ENCODE measurements around the gene SCN1B. TPM values are rescaled to one million over a fixed set of nuclear protein-coding genes. Genes with fewer than 3 reads are reported as not detected.

Gene SCN1B
- total and polyA plus RNA-seq, 10 of the 15 experiments (the other 5 are each of a cell fraction or from before 2014, with no cell fraction given), result 0.04 to 0.54 (median 0.11) TPM; not detected in 3

DNA sequence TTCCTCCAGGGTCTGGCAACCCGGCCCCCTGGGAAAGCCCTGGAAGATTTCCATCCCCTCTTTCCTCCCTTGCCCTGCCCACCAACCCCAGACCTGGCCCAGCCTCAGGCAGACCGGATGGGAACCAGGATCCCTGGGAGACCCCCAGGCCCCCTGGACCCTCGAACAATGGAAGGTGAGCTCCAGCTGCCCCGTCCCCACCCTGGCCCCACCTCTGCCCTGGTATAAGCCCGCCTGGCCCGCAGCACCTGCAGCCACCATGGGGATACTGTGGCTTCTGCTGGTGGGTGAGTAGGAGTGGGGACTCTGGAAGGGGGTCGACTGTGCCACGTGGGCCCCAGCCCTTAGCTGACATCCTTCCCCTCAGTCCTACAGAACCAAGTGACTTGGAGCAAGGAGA, 43.7 kb downstream of the SCN1B start (continued):
- TF ChIP-seq, protein P1, sequence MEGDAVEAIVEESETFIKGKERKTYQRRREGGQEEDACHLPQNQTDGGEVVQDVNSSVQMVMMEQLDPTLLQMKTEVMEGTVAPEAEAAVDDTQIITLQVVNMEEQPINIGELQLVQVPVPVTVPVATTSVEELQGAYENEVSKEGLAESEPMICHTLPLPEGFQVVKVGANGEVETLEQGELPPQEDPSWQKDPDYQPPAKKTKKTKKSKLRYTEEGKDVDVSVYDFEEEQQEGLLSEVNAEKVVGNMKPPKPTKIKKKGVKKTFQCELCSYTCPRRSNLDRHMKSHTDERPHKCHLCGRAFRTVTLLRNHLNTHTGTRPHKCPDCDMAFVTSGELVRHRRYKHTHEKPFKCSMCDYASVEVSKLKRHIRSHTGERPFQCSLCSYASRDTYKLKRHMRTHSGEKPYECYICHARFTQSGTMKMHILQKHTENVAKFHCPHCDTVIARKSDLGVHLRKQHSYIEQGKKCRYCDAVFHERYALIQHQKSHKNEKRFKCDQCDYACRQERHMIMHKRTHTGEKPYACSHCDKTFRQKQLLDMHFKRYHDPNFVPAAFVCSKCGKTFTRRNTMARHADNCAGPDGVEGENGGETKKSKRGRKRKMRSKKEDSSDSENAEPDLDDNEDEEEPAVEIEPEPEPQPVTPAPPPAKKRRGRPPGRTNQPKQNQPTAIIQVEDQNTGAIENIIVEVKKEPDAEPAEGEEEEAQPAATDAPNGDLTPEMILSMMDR (IDR thresholded peaks at IDR 0.05 in 2 of 3, conservative IDR thresholded peaks at IDR 0.05 in 1 of 3; ENCODE audit: control insufficient read depth in 2 of 3, extremely low read depth in 1 of 3, insufficient read depth in 1 of 3, low read depth in 3 of 3, low read length in 3 of 3), result no peak
- TF ChIP-seq SMAD1 (IDR thresholded peaks at IDR 0.05; ENCODE audit: low read depth, partially characterized antibody), result no peak
- no peak for TF ChIP-seq SMC3 (IDR thresholded peaks at IDR 0.05; ENCODE audit: borderline replicate concordance, low read length)

DNA sequence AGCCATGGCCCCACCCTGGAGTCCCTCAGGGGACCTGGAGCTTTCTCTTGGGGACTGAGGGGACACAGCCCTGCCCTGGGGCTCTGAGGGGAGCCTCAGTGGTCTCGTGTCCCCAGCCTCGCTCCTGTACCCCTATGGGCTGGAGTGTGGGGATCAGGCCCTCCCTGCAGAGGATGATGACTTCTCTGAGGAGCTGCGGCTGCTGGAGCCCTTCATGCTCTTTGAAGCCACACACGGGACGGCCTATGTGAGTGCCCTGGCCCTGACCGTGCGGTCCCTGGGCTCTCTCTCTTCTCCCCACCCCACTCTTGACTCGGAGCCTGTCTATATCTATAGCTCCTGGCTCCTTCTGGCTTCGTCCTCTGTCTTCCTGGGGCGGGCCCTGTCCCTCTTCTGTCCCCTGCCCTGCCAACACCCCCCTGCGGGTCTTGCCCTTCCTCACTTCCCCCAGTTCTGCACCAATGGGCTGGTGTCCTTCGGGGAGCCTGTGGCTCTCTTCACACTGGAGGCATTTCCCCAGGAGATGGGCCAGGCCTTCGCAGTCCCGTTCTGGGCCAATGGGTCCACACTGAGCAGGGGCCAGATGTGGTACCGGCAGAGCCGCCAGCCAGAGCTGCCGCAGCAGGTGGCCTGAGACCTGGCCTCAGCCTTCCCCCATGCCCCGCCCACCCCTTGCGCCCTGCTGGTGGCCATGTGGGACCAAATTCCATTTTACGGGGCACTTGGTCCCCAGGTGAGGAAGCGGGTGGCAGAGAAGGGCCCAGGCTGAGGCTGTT, 44.3 kb downstream of the SCN1B start:
- H3K4me3 ChIP-seq, result no peak overlapping the region
- peaks cover 0 to 1% of the 10 kb centered on the region in 2 experiments; a peak in 1 of 4 replicates for H3K27me3 ChIP-seq (replicated peaks in 1 of 2; ENCODE audit: control insufficient read depth in 2 of 2, insufficient read depth in 2 of 2, low read length in 1 of 2)
- RAD21 ChIA-PET (ENCODE audit: unreplicated experiment), result no interaction called here
- H3K9me3 ChIP-seq (replicated peaks; ENCODE audit: control insufficient read depth, insufficient read depth, low read length), result no peaks in the 10 kb centered on the region; the same call in 2 of the 3 replicates
- intact Hi-C loops (cut with micrococcal nuclease; ENCODE audit: unreplicated experiment) (no loop called here), in situ Hi-C loops (cut with MboI) (no loop called here)
- 20% methylated on average over 17 of the region's 21 CpGs for WGBS (ENCODE audit: insufficient coverage, insufficient replicate concordance, low lambda C conversion rate, missing lambda C conversion rate)
- no peak overlapping the region for H3K4me2 ChIP-seq (ENCODE audit: control insufficient read depth, insufficient read depth)
- FAIRE-seq (no peak), ATAC-seq (no peak), DNase-seq (ENCODE audit: low read depth, low spot score) (no peak)
- H2AFZ ChIP-seq (ENCODE audit: control insufficient read depth, low read depth, low read length), result no peak overlapping the region
- H4K20me1 ChIP-seq (ENCODE audit: control insufficient read depth, insufficient read depth), result no peaks in the 10 kb centered on the region
- SMC1A ChIA-PET (ENCODE audit: uncharacterized antibody, unreplicated experiment), result interaction anchor here (0.6 kb wide), 1 partner anchor 67 kb away, joined by 5 read pairs; no protein-coding TSS in a partner anchor
- TF ChIP-seq ZZZ3 (IDR thresholded peaks at IDR 0.05; ENCODE audit: control insufficient read depth, insufficient read length, low read depth) (no peak), HDGF (IDR thresholded peaks at IDR 0.05) (no peak)
- TF ChIP-seq, protein P2, sequence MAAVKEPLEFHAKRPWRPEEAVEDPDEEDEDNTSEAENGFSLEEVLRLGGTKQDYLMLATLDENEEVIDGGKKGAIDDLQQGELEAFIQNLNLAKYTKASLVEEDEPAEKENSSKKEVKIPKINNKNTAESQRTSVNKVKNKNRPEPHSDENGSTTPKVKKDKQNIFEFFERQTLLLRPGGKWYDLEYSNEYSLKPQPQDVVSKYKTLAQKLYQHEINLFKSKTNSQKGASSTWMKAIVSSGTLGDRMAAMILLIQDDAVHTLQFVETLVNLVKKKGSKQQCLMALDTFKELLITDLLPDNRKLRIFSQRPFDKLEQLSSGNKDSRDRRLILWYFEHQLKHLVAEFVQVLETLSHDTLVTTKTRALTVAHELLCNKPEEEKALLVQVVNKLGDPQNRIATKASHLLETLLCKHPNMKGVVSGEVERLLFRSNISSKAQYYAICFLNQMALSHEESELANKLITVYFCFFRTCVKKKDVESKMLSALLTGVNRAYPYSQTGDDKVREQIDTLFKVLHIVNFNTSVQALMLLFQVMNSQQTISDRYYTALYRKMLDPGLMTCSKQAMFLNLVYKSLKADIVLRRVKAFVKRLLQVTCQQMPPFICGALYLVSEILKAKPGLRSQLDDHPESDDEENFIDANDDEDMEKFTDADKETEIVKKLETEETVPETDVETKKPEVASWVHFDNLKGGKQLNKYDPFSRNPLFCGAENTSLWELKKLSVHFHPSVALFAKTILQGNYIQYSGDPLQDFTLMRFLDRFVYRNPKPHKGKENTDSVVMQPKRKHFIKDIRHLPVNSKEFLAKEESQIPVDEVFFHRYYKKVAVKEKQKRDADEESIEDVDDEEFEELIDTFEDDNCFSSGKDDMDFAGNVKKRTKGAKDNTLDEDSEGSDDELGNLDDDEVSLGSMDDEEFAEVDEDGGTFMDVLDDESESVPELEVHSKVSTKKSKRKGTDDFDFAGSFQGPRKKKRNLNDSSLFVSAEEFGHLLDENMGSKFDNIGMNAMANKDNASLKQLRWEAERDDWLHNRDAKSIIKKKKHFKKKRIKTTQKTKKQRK (IDR thresholded peaks at IDR 0.05; ENCODE audit: low read depth, low read length), result no peak
- no peaks in the 10 kb centered on the region for H3K4me1 ChIP-seq (ENCODE audit: control insufficient read depth, insufficient read depth, low read length)
- H3K79me2 ChIP-seq (ENCODE audit: control insufficient read depth, insufficient read depth, low read length), result no peaks in the 10 kb centered on the region
- H3K9ac ChIP-seq (ENCODE audit: control insufficient read depth, insufficient read depth, low read length), result no peak overlapping the region
- no peak overlapping the region for H3K27ac ChIP-seq (ENCODE audit: control insufficient read depth, insufficient read depth)
- no TSS peak for BruUV-seq (replicated peaks)
- CTCF ChIA-PET, result no interaction called here
- no peaks in the 10 kb centered on the region for H3K36me3 ChIP-seq (ENCODE audit: control insufficient read depth in 2 of 2, insufficient read depth in 2 of 2, low read length in 1 of 2)
- POLR2A ChIA-PET, result no interaction called here
